Tibial artery (tissue), 4 donors: ENCODE measurements around the gene CCDC15.

Experiments used
- DNase-seq, 2 donors: peaks; one replicate each; pipeline ENCODE4 v3.0.0-alpha.2; 2019
- H3K27ac ChIP-seq, 2 donors: fragments of 200-600 bp; sonication (generic) in 1 of 2; 1 replicate in 1 of 2; 2 replicates in 1 of 2; pipeline ENCODE4 v1.5.1; 2018 to 2019; ENCODE audit warnings: mild to moderate bottlenecking in 1 of 2
- H3K27me3 ChIP-seq, 2 donors: fragments of 200-600 bp; sonication (generic) in 1 of 2; one replicate each; pipeline versions ENCODE4 v1.5.1 to v1.6.0; 2016 to 2019
- H3K36me3 ChIP-seq, 3 donors: fragments of 200-600 bp; sonication (generic) in 2 of 3; one replicate each; pipeline ENCODE4 v1.5.1; 2016 to 2019; ENCODE audit warnings: mild to moderate bottlenecking in 2 of 3
- H3K4me1 ChIP-seq, 4 donors: fragments of 200-600 bp; sonication (generic) in 2 of 4; 1 replicate in 3 of 4; 2 replicates in 1 of 4; pipeline ENCODE4 v1.5.1; 2016 to 2019
- H3K4me3 ChIP-seq, 2 donors: fragments of 200-600 bp; sonication (generic) in 1 of 2; 1 replicate in 1 of 2; 2 replicates in 1 of 2; pipeline ENCODE4 v1.5.1; 2018 to 2019; ENCODE audit warnings: mild to moderate bottlenecking in 2 of 2
- H3K9me3 ChIP-seq, 3 donors: fragments of 200-600 bp; sonication (generic) in 1 of 3; one replicate each; pipeline ENCODE4 v1.5.1; 2016 to 2019
- intact Hi-C: fragments of 100-400 bp; cut with DNase I; formaldehyde crosslinking; loops from one replicate; pipeline ENCODE4 v1.15.0; 2023; ENCODE audit warnings: low total_unique reads
- TF ChIP-seq, protein P1 (sequence below), 2 experiments: fragments of 200-600 bp in 1 of 2; fragments of 450-650 bp in 1 of 2; IDR thresholded peaks; one replicate each; pipeline ENCODE4 v1.5.1; 2017 to 2019; ENCODE audit warnings: antibody characterized with exemption in 2 of 2, mild to moderate bottlenecking in 1 of 2, moderate library complexity in 1 of 2

Gene CCDC15

DNA sequence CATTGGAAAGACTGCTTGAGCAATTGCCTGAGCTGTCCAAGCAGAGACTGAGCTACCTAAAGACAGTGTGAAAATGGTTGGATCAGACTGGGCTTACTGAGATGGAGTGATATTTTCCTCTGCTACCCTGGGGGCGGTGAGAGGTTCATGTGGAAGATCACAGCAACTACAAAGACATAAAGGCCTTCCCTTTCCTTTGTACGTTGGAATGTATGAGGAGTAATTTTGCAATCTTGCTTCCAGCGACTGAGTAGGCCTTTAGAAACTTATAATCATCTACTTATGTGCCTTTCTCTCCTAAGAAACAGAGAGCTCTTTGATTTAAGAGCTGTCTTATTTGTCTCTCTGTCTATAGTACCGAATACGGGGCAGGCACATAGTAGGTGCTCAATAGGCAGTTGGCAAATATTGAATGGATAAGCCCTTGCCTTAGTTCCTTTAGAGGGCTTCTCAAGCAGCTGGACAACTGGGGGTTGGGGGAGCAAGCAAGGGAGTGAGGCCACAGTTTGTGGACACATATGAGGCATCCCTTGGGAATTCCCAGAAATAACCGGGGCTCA, 15.7 kb upstream of the CCDC15 start:
- no peaks in the 10 kb centered on the region for H3K4me1 ChIP-seq
- no peak for DNase-seq
- intact Hi-C loops: no loop called here

DNA sequence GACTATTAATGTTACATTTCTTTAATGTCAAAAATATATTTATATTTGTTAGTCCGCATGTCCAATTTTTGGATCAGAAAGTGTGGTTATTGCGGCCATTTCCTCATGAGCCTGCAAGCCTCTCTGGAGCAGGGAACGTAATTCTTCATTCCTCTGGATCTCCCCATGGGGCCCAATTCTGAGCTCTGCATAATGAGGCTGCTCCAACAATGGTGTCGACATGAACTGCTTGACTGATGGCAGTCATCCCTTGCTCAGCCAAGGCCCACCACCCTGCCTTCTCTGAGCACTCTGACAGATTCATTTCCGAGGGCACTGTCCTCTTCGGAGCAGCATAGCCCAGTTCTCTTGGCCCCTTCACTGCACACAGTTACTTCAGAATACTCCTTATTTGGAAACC, 15.0 kb upstream of the CCDC15 start:
- no peaks in the 10 kb centered on the region for H3K36me3 ChIP-seq
- DNase-seq: no peak
- no peak overlapping the region for H3K4me3 ChIP-seq
- H3K27me3 ChIP-seq: peaks cover 0 to 23% of the 10 kb centered on the region in 2 donors
- intact Hi-C loops: no loop called here
- H3K4me1 ChIP-seq: no peaks in the 10 kb centered on the region
- TF ChIP-seq, protein P1, sequence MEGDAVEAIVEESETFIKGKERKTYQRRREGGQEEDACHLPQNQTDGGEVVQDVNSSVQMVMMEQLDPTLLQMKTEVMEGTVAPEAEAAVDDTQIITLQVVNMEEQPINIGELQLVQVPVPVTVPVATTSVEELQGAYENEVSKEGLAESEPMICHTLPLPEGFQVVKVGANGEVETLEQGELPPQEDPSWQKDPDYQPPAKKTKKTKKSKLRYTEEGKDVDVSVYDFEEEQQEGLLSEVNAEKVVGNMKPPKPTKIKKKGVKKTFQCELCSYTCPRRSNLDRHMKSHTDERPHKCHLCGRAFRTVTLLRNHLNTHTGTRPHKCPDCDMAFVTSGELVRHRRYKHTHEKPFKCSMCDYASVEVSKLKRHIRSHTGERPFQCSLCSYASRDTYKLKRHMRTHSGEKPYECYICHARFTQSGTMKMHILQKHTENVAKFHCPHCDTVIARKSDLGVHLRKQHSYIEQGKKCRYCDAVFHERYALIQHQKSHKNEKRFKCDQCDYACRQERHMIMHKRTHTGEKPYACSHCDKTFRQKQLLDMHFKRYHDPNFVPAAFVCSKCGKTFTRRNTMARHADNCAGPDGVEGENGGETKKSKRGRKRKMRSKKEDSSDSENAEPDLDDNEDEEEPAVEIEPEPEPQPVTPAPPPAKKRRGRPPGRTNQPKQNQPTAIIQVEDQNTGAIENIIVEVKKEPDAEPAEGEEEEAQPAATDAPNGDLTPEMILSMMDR (IDR thresholded peaks at IDR 0.05): no peak
- no peaks in the 10 kb centered on the region for H3K9me3 ChIP-seq
- no peak overlapping the region for H3K27ac ChIP-seq

More for the DNA sequence above, 15.7 kb upstream of the CCDC15 start:
- Histone ChIP-seq H3K9me3 (no peaks in the 10 kb centered on the region), H3K27ac (no peak overlapping the region), H3K36me3 (no peaks in the 10 kb centered on the region), H3K27me3 (peaks cover 0 to 23% of the 10 kb centered on the region in 2 donors), H3K4me3 (no peak overlapping the region)
- TF ChIP-seq, protein P1 (IDR thresholded peaks at IDR 0.05): no peak

DNA sequence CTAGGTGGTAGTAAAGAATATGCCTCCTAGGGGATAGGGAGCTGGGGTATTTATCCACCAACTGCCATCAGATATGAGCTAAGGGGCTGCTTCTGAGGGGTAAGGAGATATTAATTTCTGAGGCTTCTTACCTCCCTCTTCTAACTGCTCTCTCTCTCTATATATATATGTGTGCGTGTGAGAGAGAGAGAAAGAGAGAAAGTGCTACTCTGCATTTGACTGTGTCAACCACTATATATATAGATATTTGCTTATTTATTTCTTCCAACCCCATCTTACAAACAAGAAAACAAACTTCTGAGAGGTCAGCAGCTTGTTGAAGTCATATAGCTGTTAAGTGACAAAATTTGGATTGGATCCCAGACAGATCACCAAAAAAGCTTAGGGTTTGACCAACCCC, 12.3 kb upstream of the CCDC15 start:
- Histone ChIP-seq H3K27ac (no peak overlapping the region), H3K9me3 (no peaks in the 10 kb centered on the region), H3K4me1 (no peaks in the 10 kb centered on the region), H3K4me3 (no peak overlapping the region), H3K36me3 (no peaks in the 10 kb centered on the region), H3K27me3 (peaks cover 0 to 4% of the 10 kb centered on the region in 2 donors)
- TF ChIP-seq, protein P1 (IDR thresholded peaks at IDR 0.05): no peak
- intact Hi-C loops: no loop called here
- DNase-seq: no peak

DNA sequence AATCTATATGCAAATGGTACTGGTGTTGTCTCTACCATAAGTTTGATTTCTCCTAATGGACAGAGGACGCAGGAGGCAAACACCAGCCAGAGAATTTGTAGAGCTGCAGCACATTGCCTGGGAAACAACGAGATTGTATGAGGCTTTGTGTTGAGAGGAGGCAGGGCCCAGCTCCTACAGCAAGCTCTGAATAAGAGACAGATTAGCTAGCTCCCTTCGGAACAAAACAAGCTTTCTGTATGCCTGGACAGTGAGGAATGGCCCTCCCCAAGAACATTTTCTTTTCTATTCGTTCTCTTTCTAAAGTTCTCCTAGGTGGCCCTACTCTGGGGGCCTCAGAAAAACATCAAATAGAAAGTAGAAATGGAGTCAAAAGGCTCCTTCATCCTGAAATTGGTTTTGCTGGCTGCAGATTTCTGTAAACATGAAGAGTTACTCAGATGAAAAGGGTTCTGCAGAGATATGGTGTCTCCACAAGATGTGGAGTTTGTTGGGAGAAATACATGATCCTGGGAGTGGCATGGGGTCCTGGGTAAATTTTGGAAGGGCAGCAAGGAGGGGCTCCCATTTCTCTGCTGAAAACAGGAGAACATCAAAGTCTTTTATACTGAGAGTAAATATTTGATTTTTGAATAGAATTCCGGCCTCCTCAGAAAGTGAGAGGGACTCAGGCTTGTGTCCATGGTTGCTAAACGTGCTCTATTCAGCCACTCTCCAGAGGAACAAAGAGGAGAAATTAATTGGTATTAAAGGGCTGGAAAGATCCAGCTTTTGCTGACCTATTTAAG, 11.3 kb upstream of the CCDC15 start:
- no peaks in the 10 kb centered on the region for H3K9me3 ChIP-seq
- peaks cover 0 to 6% of the 10 kb centered on the region in 2 donors for H3K27me3 ChIP-seq
- H3K27ac ChIP-seq: no peak overlapping the region
- intact Hi-C loops: no loop called here
- TF ChIP-seq, protein P1 (IDR thresholded peaks at IDR 0.05): no peak
- H3K36me3 ChIP-seq: no peaks in the 10 kb centered on the region
- no peak for DNase-seq
- no peaks in the 10 kb centered on the region for H3K4me1 ChIP-seq
- no peak overlapping the region for H3K4me3 ChIP-seq

DNA sequence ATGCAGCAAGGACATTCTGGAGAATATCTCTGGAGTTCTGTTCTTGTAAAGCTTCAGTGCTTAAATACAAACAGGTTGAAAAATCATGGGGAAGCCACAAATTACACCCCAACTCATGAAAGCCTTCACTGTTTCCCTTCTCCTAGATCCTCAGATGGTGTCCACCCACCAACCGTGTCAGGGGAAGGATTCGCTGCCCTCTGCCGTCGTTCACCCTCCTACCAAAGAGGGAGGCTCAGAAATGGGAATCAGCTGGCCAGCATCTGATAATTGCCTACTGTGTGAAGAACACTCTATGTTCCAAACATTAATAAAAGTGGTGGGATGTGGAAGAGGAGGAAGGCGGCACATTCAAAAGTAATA, 10.8 kb upstream of the CCDC15 start:
- H3K4me1 ChIP-seq: no peaks in the 10 kb centered on the region
- H3K9me3 ChIP-seq: no peaks in the 10 kb centered on the region
- H3K27ac ChIP-seq: no peak overlapping the region
- peaks cover 0 to 6% of the 10 kb centered on the region in 2 donors for H3K27me3 ChIP-seq
- no peak overlapping the region for H3K4me3 ChIP-seq
- no peak for DNase-seq
- no peaks in the 10 kb centered on the region for H3K36me3 ChIP-seq
- intact Hi-C loops: no loop called here
- TF ChIP-seq, protein P1 (IDR thresholded peaks at IDR 0.05): no peak
